Measurements from ENCODE around the gene GLB1L3.
"Not testable (repeated sequence)": the region's sequence is repeated elsewhere in the genome, so short reads cannot be mapped to it uniquely, and the experiment has no call there.

GLB1L3 gene

GRCh38 chr11:134250675-134251074, 25.5 kb upstream of the GLB1L3 start:
- no peak for DNase-seq (ENCODE audit: low spot score)

GRCh38 chr11:134252346-134253187, 23.6 kb upstream of the GLB1L3 start:
- no peak for DNase-seq (ENCODE audit: low spot score)

- peak; percentile 95 for DNase-seq (ENCODE audit: low spot score)
Observed at GRCh38 chr11:134253188-134253993, 22.8 kb upstream of the GLB1L3 start, which contains the start of the genes ACAD8 and THYN1. ACAD8 (plus strand) TSS chr11:134253568; CDS start chr11:134253601, 33 bp downstream. THYN1 (minus strand) TSS chr11:134253352; CDS start chr11:134252882, 470 bp downstream.

GRCh38 chr11:134254433-134255183, 21.6 kb upstream of the GLB1L3 start:
- no peak for DNase-seq (ENCODE audit: low spot score)

- not testable (repeated sequence) for DNase-seq (ENCODE audit: low spot score)
Observed at GRCh38 chr11:134255184-134255561, 21.0 kb upstream of the GLB1L3 start.

- no peak for DNase-seq (ENCODE audit: low spot score)
Observed at GRCh38 chr11:134257101-134257500, 19.1 kb upstream of the GLB1L3 start.

- no peak for DNase-seq (ENCODE audit: low spot score)
Observed at GRCh38 chr11:134258577-134258976, 17.6 kb upstream of the GLB1L3 start.

GRCh38 chr11:134260503-134260902, 15.7 kb upstream of the GLB1L3 start:
- no peak for DNase-seq (ENCODE audit: low spot score)

- no peak for DNase-seq (ENCODE audit: low spot score)
Observed at GRCh38 chr11:134260983-134261382, 15.2 kb upstream of the GLB1L3 start.

- peak; percentile 35 for DNase-seq (ENCODE audit: low spot score)
Observed at GRCh38 chr11:134261626-134262488, 14.3 kb upstream of the GLB1L3 start.

- no peak for DNase-seq (ENCODE audit: low spot score)
Observed at GRCh38 chr11:134264966-134265764, 11.0 kb upstream of the GLB1L3 start.

- no peak for DNase-seq (ENCODE audit: low spot score)
Observed at GRCh38 chr11:134266440-134266839, 9.7 kb upstream of the GLB1L3 start.

- no peak for DNase-seq (ENCODE audit: low spot score)
Observed at GRCh38 chr11:134266841-134267251, 9.3 kb upstream of the GLB1L3 start.

- no peak for DNase-seq (ENCODE audit: low spot score)
Observed at GRCh38 chr11:134267461-134267860, 8.7 kb upstream of the GLB1L3 start.

- DNase-seq (ENCODE audit: low spot score): no peak
Observed at GRCh38 chr11:134267966-134268365, 8.2 kb upstream of the GLB1L3 start.

- no peak for DNase-seq (ENCODE audit: low spot score)
Observed at GRCh38 chr11:134270250-134270714, 5.9 kb upstream of the GLB1L3 start.

GRCh38 chr11:134271978-134272377, 4.2 kb upstream of the GLB1L3 start:
- DNase-seq (ENCODE audit: low spot score): no peak

- DNase-seq (ENCODE audit: low spot score): no peak
Observed at GRCh38 chr11:134272381-134273316, 3.5 kb upstream of the GLB1L3 start.

- no peak for DNase-seq (ENCODE audit: low spot score)
Observed at GRCh38 chr11:134273317-134273712, 2.9 kb upstream of the GLB1L3 start.
